ENCODE results near the gene GRAMD4.
A peak's percentile ranks its signal among the peaks of the same experiment; 100 is the strongest.

The GRAMD4 gene

DNA sequence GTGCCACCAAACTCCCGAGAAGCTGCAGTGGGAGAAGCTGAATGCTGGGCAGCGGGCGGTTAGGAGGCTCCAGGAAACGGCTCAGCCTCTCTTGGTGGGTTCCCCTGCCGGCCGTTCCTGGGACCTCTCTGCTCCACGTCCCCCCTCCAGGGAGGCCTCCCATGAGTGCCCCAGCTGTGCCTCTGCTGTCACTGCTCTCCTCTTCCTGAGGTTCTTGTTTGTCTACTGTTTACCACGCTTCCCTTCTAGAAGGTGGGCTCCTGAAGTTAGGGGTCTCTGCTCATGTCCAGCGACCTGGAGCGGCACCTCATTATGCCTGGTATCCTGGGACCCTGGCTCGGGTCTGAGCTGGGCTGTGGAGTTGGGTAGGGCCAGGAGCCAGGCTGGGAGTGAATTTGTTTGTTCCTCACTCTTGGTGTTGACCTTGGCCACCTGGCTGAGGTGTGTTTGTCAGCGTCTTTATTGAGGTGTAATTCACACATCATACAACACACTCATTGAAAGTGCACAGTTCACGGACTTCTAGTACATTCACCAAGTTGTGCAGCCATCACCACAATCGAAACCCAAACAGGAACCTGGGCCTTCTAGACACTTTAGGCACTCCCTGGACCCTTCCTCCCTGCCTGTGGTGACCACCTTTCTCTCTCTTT, 37.8 kb upstream of the GRAMD4 start:
- no peak for DNase-seq (ENCODE audit: low read depth)

DNA sequence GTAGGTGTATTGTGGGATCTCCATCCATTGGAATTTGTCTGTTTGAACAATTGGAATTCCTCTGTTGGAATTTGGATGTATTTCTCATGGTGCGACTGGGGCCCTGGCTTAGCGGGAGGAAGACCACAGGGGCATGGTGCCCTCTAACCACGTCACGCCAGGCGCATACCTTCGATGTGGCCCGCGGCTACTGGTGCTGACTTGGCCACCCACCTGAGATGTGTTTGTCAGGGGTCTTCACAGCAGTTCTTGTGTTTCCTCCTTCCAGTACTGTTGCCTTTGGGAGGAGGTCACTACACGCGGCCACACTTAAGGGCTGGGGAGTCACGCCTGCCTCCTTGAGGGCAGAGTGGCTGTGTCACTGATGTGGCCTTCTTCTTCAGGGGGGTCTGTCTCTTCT, 36.6 kb upstream of the GRAMD4 start:
- DNase-seq (ENCODE audit: low read depth): no peak

DNA sequence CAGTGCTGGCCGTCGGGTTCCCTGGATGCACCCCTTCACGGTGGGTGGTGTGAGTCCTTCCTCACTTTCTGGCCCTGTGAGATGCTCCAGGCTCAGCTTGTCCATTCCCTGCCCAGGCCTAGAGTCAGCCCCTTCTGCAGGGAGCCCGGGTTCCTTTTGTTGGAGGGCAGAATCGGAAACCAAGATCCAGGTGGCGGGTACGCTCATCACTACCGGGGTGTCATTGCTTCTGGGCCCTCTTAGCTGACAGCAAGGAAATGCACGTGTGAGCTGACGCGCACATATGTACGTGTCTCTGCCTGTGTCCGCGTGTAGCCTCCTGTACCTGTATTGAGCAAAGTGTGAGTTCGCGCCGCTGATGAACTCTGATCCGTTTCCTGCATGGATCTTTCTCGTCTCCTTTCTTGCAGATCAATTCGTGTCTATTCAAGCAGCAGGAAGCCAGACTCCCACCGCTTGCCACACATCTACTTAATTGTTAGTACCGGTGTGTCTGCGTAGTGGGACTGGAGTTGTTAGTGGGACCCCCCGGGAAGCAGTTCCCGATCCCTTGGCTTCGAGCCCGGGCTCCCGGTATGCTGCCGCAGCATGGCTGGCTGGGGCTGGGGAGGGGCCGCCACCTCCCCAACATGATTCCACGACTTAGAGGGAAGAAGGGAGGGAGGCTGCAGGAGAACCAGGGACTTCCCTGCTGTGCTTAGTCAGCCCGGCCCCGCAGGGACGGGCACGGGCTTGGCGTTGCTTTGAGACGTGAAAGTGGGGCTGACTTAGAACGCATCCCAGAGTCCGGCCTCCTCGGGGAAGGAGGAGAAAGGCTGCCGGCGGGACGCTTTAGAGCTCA, 35.9 kb upstream of the GRAMD4 start:
- DNase-seq (ENCODE audit: low read depth): peak; percentile 40

DNA sequence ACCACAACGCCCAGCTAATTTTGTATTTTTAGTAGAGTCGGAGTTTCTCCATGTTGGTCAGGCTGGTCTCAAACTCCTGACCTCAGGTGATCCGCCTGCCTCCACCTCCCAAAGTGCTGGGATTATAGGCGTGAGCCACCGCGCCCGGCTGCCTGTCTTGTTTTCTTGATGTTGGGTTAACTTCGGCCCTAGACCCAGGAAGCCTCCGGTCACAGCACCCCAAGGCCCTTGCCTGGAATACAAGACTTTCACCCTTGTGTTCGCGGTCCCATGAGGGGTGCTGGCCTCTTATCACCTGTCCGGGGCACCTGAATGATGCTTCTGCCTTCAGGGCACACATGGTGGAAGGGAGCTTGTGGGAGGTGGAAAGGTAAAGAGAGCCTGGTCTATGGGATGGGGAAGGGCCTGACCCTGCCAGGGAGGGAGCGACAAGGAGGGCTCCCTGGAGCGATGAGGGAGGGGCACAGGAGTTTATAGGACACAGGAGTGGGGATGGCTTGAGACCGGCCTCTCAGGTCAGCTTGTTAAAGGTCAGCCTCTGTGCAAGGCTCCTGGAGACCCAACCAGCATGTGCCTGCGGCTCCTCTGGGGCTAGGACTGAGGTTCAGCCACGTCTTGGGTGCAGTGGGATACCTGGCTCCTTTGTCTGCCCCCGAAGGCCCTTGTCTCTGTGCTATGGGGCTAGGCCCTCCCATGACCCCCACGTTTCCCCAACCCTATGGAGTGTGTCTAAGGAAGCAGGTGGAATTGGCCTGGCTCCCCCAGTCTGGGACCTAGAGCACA, 34.7 kb upstream of the GRAMD4 start:
- DNase-seq (ENCODE audit: low read depth): no peak

DNA sequence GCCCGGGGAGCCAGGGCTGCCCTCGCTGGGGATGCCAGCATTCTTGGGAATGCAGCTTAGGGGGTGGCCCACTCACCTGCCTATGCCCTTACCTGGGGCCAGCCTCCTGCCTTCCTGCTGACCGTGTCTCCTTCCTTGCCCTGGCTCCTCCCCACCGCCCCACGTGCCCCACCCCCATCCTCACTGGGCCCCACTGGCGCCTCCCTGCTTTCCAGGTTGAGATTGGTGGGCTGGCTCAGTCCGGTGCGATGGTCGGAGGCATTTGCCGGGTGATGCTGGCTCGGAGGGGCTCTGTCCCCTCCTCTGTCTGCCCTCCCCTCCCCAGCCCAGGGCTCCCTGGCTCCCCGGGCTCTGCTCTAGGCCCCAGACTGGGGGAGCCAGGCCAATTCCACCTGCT, 34.1 kb upstream of the GRAMD4 start:
- DNase-seq (ENCODE audit: low read depth): no peak

DNA sequence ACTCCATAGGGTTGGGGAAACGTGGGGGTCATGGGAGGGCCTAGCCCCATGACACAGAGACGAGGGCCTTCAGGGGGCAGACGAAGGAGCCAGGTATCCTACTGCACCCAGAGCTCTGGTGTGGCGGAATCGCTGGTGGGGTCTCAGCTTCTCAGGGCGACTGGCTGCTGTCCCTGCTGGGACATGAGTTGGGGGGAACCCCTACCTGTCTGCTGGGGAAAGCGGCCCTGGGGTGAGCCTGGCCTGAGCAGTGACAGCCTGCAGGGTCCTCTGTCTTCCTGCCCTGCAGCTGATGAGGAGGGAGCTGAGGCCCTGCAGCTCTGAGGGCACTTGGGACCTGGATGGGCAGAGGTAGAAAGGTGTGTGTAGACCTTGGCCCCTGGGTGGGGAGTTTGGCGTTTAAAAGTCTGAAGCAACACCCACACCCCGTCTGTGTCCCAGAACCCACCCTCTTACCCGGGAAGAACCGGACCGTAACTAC, 33.6 kb upstream of the GRAMD4 start:
- DNase-seq (ENCODE audit: low read depth): no peak

DNA sequence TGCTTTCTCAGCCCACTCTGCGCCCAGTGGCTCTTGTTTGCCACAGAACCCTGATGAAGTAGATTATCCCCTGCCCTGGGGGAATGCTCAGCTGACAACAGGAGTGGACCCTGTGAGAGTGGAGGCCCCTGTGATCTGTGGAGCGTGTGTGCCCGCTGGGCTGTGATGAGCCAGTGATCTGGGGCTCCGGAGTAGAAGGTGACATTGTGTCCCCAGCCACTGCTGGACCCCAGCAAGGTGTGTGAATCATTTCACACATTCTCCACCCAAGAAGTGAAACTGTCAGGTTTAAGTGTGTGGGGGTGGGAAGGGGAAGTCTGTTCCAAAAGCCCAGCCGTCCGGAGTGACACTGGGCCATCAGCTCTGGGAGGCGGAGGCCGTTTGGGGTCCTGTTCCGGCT, 33.1 kb upstream of the GRAMD4 start:
- no peak for DNase-seq (ENCODE audit: low read depth)

DNA sequence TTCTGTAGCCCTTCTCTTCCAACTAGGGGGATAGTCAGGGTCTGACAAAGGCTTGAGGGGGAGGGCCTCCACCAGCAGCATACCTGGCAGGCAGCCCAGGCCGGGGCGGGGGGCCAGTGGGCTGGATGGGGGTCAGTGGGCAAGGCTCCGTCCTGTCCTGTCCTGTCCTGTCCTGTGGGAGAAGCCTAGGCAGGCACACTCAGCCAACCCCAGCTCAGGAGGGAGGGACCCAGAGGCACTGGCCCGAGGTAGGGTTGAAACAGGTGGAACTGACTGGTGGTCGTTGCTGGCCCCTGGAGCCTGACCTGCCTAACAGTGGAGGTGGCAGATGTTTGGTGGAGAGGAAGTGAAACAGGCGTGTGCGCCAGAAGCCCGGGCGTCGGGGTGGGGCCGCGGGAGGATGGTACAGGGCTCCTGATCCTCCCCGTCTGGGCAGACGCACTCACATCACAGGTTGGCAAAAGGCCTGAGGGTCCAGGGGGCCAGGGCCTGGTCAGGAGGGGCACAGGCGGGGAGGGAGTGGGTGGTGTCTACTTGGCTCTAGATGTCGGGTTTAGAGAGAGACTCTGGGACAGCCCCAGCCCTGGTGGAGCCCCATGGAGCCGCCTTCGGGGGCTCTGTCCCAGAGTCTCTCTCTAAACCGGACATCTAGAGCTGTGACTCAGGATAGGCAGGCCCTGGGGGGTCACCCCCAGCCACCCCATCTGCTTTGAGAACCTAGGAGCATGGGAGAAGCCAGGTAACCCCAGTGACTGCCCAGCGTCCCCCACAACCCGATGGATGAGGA, 32.5 kb upstream of the GRAMD4 start:
- no peak for DNase-seq (ENCODE audit: low read depth)

DNA sequence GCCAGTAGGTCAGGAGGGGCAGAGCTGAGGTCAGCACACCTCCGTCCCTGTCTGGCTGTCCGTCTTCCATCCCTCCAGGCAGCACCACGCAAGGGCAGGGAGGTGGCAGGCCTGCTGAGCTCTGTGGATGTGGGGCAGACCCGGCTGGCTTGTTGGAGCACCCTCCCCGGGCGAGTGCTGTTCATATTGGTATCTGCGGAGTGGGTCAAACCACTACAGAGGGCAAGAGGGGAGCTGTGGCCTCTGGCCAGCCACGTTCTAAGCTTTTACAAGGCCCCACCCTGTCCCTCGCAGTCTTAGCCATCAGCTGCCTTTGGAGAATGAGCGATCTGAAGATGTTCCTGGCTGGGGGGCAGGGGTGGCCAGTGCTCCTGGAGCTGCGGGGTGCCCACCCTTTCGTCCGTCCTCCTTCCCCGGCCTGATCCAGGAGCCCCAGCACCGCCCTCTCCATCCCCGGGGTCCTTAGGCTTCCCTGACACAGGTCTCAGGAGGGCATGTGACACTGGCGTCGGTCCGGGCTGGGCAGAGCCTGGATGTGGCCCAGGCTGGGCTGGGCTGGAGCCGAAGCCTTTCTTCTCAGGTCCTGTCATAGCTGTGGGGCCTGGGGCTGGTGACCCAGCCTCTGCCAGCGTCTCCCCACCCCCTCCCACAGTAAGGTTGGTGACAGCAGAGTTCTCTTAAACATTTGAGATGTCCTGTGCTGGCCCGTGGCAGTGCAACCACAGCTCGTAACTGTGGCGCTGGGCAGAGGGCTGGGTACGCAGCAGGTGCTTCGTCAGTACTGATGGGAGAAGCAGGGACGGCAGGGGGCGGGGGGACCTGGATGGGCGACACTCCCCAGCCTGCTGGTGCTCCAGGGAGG, 31.7 kb upstream of the GRAMD4 start:
- DNase-seq (ENCODE audit: low read depth): no peak

DNA sequence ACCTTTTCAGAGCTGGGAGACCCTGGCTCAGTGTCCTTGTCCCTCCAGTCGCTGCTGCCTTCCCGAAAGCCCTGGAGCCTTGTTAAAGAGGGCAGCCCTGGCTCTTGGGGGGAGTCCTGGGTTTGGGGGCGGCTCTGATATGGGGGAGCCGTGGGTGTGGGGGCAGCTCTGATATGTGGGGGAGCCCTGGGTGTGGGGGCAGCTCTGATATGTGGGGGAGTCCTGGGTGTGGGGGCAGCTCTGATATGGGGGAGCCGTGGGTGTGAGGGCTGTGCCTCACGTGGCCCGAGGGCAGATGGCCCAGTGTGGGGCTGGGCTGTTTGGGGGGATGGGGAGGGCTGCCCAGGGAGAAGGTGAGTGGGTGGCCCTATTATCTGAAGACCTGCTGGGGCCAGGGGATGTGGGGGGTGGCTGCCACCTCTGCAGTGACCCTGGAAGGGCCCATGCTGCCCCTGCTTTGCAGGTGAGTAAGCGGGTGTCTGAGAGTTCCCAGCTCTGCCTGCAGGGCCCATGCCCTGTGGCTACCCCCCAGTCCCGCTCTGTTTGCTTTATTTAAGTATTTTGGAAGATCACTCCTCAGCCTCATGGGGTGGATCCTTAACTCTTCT, 30.9 kb upstream of the GRAMD4 start:
- no peak for DNase-seq (ENCODE audit: low read depth)

DNA sequence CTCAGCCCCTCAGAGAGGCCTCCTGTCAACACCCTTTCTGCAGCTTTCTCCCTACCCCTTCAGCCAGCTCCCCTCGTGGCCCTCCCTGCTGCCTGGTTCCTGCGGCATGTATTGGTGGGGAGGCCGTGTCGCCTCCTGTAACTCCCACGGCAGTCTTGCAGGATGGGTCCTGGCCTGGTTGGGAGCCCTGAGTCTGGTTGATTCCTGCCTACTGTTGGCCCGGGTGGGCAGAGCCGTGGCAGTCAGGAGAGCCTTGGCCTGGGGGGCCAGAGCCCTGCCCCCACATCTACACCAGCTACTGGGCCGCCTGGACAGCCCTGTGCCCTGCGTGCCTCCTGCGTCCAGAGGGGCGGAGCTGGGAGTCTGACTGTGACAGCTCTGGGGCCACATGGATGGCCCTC, 30.3 kb upstream of the GRAMD4 start:
- DNase-seq (ENCODE audit: low read depth): no peak

DNA sequence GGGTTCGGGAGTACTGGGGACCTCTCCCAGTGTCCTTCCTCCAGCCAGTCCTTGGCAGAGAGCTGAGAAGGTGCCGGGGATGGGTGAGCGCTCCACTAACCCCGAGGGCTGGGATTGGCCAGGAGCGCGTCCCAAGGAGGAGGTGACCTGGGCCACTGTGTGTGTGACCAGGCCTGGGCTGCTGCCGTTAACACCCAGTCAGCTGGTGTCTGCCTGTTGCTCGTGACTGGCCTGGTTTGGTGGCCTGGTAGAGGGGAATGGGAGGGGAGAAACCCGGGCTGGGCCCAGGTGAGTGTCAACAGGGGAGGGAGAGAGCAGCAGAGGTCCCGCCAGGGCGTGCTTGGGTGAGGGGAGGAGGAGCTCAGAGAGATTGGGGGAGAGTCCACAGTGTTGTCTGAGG, 29.9 kb upstream of the GRAMD4 start:
- DNase-seq (ENCODE audit: low read depth): no peak

DNA sequence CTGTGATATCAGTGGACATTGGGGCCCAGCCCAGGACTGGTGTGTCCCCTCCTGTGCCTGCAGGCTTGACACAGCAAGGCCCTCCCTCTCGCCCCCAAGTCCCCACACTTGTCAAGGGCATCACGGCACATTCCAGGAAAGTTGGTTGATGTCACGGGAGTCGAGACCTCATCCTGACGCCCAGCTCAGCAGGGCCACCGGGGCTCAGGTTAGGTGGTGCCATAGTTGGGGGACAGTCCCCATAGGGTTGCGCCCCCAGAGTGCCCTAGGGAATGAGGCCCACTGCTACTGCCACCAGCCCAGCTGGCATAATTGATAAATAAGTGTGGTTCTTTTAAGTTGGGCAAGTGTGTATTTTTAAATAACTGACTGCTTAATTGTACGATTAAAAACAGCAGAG, 28.3 kb upstream of the GRAMD4 start:
- no peak for DNase-seq (ENCODE audit: low read depth)

DNA sequence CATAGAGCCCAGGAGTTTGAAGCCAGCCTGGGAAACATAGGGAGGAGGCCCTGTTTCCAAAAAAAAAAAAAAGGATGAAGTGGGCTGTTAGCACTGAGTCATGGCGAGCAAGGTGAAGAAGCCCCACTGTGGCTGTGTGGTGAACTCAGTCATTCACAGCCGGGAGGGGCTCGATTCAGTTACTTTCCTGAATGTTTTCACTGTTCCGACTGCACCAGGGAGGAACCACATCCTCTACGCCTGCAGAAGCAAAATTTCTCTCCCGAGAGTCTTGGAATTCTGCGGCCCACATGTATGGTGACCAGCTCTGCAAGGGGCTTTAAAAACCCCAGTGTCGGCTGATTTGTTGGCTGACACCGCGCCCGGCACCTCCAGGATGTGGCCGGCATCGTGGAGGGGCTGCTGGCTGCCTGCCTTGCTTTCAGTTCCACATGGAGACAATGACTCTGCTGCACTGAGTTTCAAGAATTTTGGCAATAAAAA, 27.8 kb upstream of the GRAMD4 start:
- DNase-seq (ENCODE audit: low read depth): peak; percentile 84

DNA sequence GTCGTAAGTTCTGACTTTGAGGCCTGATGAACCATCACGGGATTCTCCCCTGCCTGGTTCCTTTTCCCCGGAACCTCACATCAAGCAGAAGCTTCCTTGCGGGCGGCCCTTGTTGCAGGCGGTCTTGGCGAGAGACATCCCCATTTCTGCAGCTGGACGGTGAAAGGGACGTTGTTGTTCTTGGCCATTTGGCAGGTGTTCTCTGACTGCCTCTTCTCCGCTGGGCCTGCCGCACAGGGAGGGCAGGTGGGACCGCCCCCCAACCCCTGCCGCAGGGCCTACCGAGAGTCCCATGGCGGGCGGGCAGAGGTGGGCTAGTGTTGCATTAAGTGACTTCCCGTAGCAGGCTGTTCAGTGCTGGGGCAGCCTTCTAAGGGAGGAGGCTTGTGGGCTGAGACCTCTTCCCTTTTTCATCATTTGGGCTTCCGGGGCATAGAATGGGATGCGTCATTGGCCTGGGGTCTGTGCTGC, 26.9 kb upstream of the GRAMD4 start:
- no peak for DNase-seq (ENCODE audit: low read depth)

DNA sequence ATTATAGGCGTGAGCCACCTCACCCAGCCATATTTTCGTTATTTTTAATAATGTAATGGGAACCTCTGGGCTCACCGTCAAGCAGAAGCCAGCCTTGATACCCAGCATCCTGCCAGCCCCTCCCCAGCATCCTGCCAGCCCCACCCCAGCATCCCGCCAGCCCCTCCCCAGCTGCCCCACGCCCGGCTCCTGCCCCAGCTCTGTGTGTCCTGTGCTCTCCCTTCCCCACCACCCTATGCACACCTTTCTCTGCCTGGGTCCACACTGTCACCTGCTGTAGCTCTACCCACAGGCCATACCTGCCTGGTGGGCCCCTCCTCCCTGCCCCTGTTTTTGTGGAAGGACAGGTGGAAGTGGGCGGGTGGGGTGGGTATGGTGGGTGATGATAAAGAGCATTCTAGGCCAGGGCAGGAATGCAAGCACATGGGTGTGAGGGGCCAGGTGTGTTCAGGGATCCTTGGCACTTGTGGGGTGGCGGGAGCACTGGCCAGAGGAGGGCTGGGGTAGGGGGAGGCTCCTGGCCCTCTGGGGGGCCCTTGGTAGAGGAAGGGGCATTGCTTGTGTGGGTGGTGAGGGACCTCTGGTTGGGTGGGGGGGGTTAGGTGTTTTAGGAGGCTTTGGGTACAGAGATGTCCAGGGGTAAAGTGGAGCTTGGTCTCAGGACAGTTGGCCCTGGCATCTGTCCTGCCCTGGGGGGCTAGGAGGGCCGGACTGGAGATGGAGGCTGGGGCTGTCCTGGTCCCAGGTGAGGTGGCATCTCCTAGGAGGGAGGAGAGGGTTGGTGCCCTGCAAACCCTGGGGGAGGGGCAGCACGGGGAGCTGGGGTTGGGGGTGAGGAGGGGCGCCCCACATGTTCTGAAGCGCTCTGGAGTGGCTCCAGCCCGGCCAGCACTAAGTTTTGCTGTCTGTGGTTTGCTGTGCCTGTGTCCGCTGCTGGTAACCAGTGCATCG, 25.9 kb upstream of the GRAMD4 start:
- no peak for DNase-seq (ENCODE audit: low read depth)

DNA sequence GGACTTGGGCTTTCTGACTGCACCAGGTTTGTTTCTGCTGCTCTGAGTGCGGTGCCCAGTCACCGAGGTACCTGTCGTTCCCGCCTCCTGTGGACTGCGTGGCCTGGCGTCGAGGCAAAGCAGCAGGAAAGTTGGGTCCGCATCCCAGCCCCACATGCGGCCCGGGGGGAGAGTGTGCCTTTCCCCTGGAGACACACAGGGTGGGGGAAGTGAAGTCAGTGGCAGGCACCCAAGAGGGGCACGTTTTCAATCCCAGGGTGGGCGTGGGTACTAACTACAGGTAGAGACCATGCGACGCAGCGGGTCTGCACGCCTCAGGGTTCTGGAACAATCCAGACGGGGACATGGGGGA, 25.3 kb upstream of the GRAMD4 start:
- DNase-seq (ENCODE audit: low read depth): no peak

DNA sequence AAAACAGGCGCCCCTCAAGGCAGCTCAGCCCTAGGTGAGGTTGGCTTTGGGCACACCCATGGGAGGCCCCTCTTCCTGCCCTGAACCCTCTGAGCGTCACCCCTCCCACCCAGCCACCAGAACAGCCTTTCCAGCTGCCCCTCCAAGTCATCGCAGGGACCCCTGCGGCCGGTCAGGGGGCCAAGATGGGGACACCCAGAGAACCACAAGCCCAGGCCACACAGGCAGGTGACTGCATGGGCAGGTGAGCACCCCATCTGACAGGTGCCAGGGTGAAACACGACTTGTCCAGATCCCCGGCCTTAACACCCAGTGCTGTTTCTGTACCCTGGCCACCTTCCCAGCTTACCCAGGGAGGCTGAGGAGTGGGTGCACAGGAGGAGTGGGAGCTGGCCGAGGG, 24.6 kb upstream of the GRAMD4 start:
- no peak for DNase-seq (ENCODE audit: low read depth)

DNA sequence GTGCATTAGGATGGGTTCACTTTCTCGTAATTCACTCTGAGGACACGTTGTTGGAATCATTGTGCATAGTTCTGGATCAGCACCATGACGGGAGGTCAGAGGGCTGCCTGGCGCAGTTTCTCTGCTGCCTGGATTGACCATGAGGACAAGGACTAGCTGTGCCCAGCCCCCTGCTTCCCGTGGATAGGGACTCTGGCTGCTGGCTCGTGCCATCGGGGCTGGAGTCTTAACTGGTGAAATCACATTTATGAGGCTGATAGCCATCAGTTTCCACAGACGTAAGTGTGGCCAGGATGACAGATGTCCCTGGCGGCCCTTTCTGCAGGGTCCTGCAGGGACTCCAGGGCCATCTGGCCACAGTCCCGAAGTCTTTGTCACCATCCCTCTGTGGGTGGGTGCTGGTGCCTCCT, 24.1 kb upstream of the GRAMD4 start:
- peak; percentile 72 for DNase-seq (ENCODE audit: low read depth)
